ENCODE data around the gene SDK1.

DNA sequence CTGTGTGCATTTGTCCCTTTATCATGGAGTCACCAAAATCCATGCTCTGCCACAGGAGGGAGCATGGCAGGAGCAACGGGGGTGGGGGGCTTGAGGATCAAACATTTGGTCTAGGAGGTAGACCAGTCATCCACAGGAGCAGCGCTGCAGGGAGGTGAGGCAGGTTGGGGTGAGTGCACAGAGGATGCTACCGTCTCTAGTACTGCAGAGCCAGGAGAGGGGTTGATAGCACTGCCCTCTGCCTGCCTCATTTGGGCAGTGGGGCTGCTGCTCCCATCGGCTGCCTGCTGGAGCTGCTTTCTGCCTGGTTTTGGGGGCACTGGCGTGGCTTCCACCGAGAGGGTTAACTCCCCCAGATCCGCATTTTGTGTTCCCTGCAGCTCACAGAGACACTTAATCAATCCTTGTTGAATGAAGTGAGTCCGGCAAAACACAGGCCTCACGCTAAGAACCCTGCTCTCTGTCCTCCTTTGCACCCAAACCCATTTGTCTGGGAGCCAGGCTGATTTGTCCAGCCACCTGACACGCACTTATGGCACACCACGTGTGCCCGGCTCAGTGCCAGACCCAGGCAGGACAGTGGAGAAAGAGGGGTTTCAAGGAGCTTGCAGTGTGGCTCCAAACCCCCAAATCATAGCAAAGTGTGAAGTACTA, 854.0 kb downstream of the SDK1 start:
- TF ChIP-seq, protein P1, sequence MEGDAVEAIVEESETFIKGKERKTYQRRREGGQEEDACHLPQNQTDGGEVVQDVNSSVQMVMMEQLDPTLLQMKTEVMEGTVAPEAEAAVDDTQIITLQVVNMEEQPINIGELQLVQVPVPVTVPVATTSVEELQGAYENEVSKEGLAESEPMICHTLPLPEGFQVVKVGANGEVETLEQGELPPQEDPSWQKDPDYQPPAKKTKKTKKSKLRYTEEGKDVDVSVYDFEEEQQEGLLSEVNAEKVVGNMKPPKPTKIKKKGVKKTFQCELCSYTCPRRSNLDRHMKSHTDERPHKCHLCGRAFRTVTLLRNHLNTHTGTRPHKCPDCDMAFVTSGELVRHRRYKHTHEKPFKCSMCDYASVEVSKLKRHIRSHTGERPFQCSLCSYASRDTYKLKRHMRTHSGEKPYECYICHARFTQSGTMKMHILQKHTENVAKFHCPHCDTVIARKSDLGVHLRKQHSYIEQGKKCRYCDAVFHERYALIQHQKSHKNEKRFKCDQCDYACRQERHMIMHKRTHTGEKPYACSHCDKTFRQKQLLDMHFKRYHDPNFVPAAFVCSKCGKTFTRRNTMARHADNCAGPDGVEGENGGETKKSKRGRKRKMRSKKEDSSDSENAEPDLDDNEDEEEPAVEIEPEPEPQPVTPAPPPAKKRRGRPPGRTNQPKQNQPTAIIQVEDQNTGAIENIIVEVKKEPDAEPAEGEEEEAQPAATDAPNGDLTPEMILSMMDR (IDR thresholded peaks at IDR 0.05) = no peak
- no peak for TF ChIP-seq POLR2A (IDR thresholded peaks at IDR 0.05)
